HT-29 (cell line): ENCODE results near the gene PDE4C. TPM values are rescaled to one million over a fixed set of nuclear protein-coding genes. Genes with fewer than 3 reads are reported as not detected.

Experiments used
- DNase-seq: peaks from one replicate; pipeline ENCODE4 v3.0.0-alpha.2; 2015; ENCODE audit warnings: low spot score
- total RNA-seq: library from RNA; depleted of rRNA; stranded (reverse); fragments of >200 nt; shearing (Covaris generic); gene quantifications from 2 replicates; pipeline ENCODE4 v1.2.3, GENCODE V29; 2014; rRNA removed

The PDE4C gene
- 3.4 TPM in 1 of 2 replicates, not detected in the other for total RNA-seq

- no peak for DNase-seq
These were observed at the start of gene PDE4C for GRCh38 chr19:18225702-18226468. Gene PDE4C, minus strand, starts transcription at chr19:18226438. Its CDS starts 23 bp downstream, at chr19:18226415.

DNA sequence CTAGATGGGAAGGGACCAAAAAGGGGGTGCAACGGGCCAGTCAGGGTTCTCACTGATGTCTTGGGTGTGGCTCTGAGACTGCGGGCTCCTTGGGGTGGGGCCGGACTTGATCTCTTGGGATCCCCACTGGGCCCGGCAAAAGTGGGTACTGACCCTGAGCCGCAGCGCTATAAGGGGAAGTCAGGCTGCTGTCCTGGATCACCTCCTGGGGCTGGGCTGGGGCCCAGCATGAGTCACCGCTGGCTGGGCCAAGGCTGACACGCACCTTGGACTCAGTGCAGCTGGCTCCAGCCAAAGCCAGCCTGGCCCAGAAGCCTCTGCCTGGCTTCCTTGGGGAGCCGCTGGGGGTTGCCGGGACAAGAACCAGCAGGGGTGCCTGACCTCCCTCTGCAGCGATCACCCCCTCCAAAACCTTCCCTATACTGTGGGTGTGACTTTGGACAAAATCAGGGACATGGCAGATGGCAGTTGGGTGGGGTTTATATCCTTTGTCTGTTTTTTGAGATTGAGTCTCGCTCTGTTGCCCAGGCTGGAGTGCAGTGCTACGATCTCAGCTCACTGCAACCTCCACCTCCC is 48.6 kb upstream of the PDE4C start:
- peak; percentile 80 for DNase-seq

GRCh38 chr19:18274219-18274780 is 48.1 kb upstream of the PDE4C start, which contains the start of gene IQCN:
Gene IQCN, minus strand, starts transcription at chr19:18274452. Its CDS starts 4,974 bp downstream, at chr19:18269478.
- peak; percentile 75 for DNase-seq

DNA sequence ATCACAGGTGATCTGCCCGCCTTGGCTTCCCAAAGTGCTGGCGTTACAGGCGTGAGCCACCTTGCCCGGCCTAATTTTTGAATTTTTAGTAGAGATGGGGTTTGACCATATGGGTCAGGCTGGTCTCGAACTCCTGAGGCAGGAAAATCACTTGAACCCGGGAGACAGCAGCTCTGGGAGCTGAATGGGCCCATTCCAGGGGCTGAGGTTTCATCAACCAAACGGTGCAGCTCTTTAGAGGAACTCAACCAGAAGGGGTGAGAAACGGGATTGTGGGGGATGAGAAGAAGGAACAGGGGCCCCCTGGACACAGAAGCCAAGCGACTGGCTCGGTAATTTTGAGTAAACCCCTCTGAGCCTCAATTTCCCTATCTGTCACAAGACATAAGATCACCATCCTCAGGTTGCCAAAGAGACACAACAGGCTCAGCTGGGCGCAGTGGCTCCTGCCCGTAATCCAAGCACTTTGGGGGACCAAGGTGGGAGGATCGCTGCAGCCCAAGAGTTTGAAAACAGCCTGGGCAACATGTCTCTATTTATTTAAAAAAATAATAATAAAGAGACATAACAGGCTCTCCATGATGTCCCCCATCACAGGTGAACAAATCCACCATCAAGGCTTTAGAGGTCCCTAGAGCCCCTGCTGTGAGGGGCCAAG is 47.5 kb upstream of the PDE4C start:
- no peak for DNase-seq

GRCh38 chr19:18271433-18271841 is 45.2 kb upstream of the PDE4C start:
- no peak for DNase-seq

GRCh38 chr19:18270326-18270725 is 44.1 kb upstream of the PDE4C start:
- DNase-seq = no peak

DNA sequence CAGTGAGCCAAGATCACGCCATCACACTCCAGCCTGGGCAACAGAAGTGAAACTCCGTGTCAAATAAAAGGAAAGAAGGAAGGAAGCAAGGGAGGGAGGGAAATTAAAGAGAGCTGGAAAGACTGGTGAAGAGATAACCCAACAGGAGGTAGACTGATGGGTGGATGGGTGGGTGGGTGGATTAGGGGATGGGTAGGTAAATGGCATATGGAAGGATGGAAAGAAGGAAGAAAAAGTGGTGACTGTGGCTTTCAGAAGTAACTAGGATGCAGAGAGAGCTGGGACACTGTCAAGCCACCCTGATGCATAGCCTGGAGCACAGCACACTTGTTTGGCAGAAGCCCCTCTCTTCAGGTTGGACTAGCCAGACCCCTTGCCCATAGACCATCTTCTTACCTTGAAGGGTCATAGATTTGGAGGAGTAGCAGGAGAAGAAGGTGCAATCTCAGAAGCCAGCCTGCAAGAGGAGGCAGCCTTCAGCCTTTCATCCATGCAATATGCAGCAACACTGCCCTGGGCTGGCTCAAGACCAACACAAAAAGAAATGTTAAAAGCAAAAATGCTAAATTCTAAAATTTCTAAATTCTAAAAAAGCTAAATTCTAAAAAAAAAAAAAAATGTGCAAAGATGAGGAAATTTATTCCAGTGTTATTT is 43.0 kb upstream of the PDE4C start:
- no peak for DNase-seq

- no peak for DNase-seq
These were observed 40.8 kb upstream of the PDE4C start for GRCh38 chr19:18266771-18267686.

DNA sequence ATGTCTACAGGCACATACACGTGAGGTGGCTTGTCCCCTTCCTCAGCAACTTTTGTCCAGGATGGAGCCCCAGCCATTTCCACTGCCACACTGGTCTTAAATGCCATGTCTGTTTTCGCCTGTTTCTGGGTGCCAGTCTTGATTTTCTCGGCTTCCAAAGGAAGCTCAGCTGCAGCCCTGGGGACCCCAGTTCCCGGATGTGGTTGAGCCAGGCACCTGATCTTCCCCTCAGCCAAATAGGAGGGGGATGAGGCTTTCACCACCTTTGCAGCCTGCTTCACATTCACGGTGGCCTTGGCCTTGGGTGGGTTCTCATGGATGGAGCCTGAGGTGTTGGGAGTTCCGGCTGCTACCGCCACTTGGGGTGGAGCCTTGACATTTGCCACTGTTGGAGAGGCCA is 39.3 kb upstream of the PDE4C start:
- DNase-seq = no peak

- DNase-seq = no peak
These were observed 38.8 kb upstream of the PDE4C start for GRCh38 chr19:18264971-18265540.

GRCh38 chr19:18264137-18264854 is 38.1 kb upstream of the PDE4C start:
- no peak for DNase-seq

GRCh38 chr19:18263324-18264136 is 37.3 kb upstream of the PDE4C start:
- DNase-seq = no peak

- no peak for DNase-seq
These were observed 36.7 kb upstream of the PDE4C start for GRCh38 chr19:18262917-18263316.

GRCh38 chr19:18262144-18262543 is 35.9 kb upstream of the PDE4C start:
- no peak for DNase-seq

- no peak for DNase-seq
These were observed 35.2 kb upstream of the PDE4C start for GRCh38 chr19:18261474-18261873.

DNA sequence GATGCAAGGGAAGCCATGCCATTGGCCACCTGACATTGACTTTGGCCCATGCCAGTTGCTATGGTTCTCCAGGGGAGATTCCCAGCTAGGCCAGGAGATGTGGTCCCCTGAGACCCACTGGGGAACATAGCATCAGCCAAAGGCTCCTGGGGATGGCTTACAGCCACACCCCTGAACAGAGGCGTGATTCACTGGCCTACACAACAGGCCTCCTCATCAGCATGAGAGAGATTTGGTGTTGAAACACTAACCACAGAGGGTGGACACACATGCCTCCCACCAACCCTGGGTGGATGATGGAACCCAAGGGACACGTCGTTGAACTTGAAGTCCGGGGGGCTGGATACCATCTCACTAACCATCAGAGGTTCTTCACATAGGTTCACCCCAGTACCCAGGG is 33.7 kb upstream of the PDE4C start:
- DNase-seq = no peak

DNA sequence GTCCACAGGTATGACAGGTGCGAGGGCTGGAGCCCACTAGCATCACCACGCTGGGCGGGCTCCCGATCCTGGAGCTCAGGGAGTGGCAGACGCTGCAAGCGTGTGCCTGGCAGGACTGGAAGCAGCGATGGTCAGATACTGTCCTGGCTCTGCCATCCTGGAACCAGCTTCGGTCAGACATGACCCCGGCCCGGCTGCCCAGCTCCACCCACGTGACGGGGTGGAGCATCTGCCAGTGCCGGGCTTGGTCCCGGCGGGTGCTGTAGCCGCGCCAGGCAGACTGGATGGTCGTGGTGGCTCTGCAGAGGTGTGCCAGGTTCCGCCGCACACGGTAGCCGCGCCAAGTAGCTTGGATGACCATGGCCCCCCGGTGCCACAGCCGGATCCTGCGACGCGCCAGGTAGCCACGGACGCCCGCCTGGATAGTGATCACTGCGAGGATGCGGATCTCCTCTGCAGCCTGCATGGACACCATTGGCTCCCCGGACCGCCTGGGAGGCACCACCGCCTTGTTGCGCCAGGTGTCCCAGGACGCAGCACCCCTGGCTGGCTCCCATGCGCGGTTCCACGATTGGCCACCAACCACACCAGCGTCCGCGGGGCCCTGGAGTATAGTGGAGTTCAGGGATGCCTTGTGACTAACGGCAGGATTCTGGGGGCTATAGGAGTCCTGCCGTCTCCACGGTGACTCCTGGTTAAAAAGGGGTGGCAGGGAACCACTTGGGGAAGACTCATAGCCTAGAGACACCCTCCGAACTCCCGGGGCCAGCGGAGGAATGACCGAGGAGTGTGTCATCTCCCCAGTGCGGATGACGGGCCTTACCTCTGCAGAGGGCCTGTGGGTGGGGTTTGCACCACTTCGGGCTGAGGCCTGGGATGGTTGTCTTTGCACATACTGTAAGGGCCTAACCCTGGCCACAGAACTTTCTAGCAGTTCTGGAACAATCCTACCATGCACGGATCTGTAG is 31.5 kb upstream of the PDE4C start:
- no peak for DNase-seq
